HG03439 (cell line): Measurements from ENCODE around the gene AOAH.
"Not testable (repeated sequence)": the region's sequence is repeated elsewhere in the genome, so short reads cannot be mapped to it uniquely, and the experiment has no call there.

ENCODE experiments used
- ATAC-seq: cut with Tn5 transposase; IDR thresholded peaks from one replicate; pipeline ENCODE4 v1.9.1; 2021; ENCODE audit warnings: mild to moderate bottlenecking, moderate library complexity; ENCODE audit not compliant: unreplicated experiment

Gene AOAH

DNA sequence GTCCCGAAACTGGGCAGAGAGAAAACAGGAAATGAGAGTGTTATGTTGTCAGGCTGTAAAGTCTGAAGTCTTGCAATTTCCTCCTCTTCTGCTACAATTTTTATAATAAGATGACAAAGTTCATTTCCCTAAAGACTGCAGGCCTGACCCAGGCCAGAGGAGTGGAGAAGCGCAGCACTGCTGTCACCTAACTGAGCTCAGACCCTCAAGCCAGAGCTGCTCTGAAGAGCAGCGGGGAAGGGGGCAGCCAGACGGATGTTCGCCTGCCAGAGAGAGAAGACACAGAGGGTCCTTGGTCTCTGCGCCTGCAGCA is 12.6 kb upstream of the AOAH start:
- no peak for ATAC-seq

- no peak for ATAC-seq
These were observed 12.0 kb upstream of the AOAH start for GRCh38 chr7:36736090-36736898.

DNA sequence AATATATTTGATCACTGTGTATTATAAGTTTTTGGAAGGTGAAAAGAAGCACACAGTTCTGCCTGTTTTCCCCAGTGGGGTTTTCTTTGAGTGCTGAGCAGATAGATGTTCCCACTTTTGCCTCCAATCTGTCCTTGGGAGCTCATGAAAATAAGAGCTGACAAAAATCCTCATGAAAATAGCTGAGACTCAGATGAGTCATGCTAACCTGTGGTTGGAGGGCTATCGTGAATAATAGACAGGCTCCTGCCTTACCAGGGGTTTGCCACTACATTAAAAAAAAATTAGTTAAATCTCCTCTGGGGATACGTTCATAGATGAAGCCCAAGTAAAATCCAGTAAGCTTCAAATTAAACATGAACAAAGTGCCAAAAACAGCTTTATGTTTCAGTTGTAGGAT is 10.9 kb upstream of the AOAH start:
- no peak for ATAC-seq

DNA sequence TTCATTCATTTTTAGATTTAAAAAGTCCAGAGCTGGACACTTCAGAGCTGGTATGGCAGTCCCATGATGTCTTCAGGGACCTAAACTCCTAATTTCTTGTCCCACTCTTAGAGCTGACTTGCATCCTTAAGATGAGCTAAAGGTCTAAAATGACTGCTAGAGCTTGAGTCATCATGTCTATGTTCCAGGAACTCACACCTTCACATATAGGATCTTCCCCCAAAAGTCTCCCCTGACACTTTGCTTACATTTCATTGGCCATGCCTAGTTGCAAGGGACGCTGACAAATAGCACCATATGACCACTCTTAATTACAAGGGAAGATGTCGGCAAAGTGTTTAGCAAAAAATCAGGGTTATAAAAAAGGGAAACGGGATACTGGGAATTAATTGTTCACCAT is 10.4 kb upstream of the AOAH start:
- ATAC-seq: no peak

DNA sequence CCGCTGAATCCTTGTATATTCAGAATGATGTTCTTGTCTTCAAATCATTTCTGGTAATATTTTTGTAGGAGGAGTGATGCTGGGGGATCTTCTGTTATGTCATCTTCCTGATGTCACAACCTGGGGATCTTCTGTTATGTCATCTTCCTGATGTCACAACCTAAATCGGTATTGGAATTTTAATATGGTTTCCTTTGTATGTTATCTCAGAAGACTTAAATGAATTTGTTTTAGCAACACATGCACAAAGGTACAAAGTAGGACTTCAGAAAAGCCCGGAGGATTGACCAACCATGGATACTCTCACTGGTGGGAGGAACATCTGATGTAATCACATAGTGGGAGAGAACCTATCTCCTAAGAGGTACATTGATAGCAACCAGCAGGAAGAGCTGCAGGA is 9.1 kb upstream of the AOAH start:
- no peak for ATAC-seq

GRCh38 chr7:36732806-36733205 is 8.5 kb upstream of the AOAH start:
- no peak for ATAC-seq

DNA sequence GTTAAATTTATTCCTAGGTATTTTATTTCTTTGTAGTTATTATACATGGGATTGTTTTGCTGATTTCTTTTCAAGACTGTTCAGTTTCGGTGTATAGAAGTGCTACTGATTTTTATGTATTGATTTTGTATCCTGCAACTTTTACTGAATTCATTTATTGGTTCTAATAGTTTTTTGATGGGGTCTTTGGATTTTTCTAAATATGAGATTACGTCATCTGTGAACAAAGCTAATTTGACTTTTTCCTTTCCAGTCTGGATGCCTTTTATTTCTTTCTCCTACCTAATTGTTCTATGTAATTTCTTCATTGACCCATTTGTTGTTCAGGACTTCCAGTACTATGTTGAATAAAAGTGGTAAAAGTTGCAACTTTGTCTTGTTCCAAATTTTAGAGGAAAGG is 5.8 kb upstream of the AOAH start:
- ATAC-seq: no peak

DNA sequence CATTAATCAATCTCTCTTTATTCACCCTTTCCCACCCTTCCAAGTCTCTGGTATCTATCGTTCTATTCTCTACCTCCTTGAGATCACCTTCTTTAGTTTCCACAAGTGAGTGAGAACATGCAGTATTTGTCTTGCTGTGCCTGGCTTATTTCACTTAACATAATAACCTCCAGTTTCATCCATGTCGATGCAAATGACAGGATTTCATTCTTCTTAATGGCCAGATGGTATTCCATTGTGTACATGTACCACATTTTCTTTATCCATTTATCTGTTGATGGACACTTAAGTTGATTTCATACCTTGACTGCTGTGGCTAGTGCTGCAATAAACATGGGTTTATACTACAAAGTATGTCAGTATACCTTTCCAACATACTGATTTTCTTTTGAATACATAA is 3.8 kb upstream of the AOAH start:
- ATAC-seq: no peak

DNA sequence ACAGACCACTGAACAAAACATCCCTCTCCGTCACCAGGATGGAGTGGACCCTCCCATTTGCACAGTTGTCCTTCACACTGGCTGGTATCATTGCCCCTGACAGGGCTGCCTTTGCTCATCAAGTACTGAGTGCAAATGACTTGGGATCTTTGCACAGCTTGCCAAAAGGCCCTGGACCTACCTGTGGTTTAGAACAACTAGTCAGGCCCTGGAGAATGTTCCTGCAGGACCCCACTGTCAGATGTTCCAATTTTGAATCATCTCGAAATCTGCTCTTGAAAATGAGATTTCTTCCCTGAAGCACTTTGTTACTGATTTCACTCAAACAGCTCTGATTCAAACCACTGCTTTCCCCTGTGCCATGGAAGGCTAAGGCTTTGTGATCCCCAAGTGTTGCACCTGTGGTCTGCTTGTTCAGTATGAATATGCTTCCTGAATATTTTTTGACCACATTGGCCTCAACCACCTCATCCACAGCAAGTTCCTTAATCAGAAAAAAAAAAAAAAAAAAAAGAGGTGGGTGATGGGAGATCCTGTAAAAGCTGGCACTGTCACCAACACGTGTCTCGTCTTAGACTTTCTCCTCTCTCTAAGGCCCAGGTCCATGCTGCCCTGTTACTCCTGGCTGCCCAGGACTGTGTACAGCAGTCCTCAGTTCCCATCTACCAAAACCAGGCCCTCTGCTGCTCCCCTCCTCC is 2.7 kb upstream of the AOAH start:
- ATAC-seq: no peak

DNA sequence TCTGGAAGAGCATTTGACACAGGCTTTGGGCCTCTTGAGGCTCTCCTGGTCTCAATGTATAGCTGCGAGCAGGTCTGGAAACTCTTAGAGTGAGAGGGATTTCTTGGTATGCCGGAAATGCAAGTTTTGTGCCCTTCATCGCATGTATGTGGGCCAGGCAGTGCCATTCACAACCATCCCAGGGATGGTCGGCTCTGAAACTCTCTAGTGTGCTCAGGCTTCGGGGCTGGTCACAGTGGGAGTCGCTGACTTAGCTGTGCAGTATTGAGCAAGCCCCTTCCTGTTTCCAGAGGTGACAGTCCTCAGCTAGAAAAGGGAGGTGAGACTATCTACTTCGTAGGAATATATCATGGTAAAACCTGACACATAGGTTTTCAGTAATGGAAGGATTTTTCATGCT is 2.0 kb upstream of the AOAH start:
- ATAC-seq: no peak

GRCh38 chr7:36724996-36725395 is 702 bp upstream of the AOAH start:
- ATAC-seq: no peak

DNA sequence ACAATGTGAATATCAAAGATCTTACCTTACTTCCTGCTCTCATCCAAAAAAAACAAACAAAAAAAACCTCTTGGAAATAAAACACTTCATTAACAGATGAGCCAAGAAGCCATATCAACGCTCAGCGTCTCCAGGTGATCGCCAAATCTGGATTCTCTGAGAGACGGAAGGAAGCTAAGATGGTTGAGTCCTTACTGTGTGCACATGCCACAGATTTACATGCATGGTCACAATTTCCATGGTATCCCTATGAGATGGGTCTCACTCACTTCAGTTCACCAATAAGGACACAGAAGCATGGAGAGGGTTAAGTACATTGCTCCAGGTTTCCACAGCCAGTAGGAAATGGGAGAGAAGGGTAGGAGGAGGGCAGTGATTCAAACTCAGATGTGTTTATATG is 1.0 kb downstream of the AOAH start:
- no peak for ATAC-seq

DNA sequence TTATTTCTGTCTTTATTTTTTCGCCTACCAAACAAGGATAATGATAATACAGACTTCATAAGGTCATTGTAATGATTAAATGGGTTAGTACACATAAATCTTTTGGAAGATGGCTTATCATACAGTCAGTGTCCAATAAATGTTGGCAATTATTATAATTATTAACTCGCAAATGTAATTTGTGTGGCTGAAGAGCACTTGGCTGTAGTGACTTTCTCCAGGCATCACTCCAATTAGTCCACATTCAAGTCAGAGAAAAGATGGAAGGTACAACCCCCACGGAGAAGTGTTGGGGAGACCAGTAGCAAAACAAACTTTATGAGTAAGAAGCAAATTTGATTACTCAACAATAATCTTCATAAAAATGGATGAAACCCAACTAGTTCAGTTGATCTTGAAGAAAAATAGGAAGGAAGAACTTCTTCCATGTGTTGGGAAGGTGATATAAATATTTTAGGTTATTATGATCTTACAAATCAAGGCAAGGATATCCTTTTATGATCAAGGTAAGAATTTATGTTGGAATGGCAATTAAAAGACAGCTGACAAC is 5.1 kb downstream of the AOAH start:
- ATAC-seq: no peak

- ATAC-seq: no peak
These were observed 6.7 kb downstream of the AOAH start for GRCh38 chr7:36717586-36717985.

GRCh38 chr7:36716802-36717201 is 7.5 kb downstream of the AOAH start:
- not testable (repeated sequence) for ATAC-seq

GRCh38 chr7:36712015-36712414 is 12.3 kb downstream of the AOAH start:
- ATAC-seq: no peak

- no peak for ATAC-seq
These were observed 13.0 kb downstream of the AOAH start for GRCh38 chr7:36711256-36711655.

GRCh38 chr7:36710186-36710791 is 14.0 kb downstream of the AOAH start:
- no peak for ATAC-seq

DNA sequence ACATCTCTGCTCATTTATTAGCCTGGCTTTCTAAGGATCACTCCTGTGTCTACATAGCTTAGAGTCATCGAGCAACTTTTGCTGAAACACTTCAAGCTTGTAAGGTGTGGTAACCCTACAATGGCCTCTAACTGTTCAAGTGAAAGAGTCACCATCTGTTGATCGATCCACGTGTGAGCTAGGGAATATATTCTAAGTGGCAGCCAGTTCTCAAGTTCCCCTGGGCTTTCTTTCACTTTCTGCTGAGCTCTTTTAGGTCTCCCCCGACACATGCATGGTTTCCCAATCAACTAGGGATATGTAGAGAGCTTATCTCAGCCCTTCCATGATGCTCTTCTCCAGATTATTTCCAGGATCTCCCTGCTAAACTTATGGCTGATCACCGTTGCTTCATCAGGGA is 15.5 kb downstream of the AOAH start:
- ATAC-seq: no peak

- no peak for ATAC-seq
These were observed 16.4 kb downstream of the AOAH start for GRCh38 chr7:36707898-36708297.

GRCh38 chr7:36707465-36707864 is 16.8 kb downstream of the AOAH start:
- no peak for ATAC-seq

DNA sequence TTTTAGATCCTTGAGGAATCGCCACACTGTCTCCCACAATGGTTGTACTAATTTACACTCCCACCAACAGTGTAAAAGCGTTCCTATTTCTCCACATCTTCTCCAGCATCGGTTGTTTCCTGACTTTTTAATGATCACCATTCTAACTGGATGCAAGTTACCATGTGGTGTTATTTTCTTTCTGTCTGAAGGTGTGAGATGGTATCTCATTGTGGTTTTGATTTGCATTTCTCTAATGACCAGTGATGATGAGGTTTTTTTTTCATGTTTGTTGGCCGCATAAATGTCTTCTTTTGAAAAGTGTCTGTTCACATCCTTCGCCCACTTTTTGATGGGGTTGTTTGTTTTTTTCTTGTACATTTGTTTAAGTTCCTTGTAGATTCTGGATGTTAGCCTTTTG is 20.4 kb downstream of the AOAH start:
- not testable (repeated sequence) for ATAC-seq
